Duodenal mucosa (tissue), 2 donors: Measurements from ENCODE around the gene RNF157.

Experiments
- H3K27ac ChIP-seq: one replicate; pipeline ENCODE4 v1.7.0; 2013; ENCODE audit warnings: low read depth, low read length
- H3K27me3 ChIP-seq, 2 donors: one replicate each; pipeline ENCODE4 v1.7.0; 2013; ENCODE audit warnings: low read length in 2 of 2, control low read depth in 1 of 2; ENCODE audit not compliant: insufficient read depth in 2 of 2, control insufficient read depth in 1 of 2
- H3K36me3 ChIP-seq, 2 donors: one replicate each; pipeline ENCODE4 v1.7.0; 2013; ENCODE audit warnings: low read length in 2 of 2, control low read depth in 1 of 2; ENCODE audit not compliant: insufficient read depth in 2 of 2, control insufficient read depth in 1 of 2
- H3K4me1 ChIP-seq, 2 donors: one replicate each; pipeline ENCODE4 v1.7.0; 2013; ENCODE audit warnings: low read length in 2 of 2, control low read depth in 1 of 2; ENCODE audit not compliant: insufficient read depth in 2 of 2, control insufficient read depth in 1 of 2
- H3K4me3 ChIP-seq, 2 donors: one replicate each; pipeline ENCODE4 v1.7.0; 2013; ENCODE audit warnings: low read length in 2 of 2, low read depth in 1 of 2
- H3K9ac ChIP-seq, 2 donors: one replicate each; pipeline ENCODE4 v1.7.0; 2013; ENCODE audit warnings: low read length in 2 of 2, low read depth in 1 of 2
- H3K9me3 ChIP-seq, 2 donors: one replicate each; pipeline ENCODE4 v1.7.0; 2013; ENCODE audit warnings: low read length in 2 of 2, control low read depth in 1 of 2; ENCODE audit not compliant: control insufficient read depth in 1 of 2

Gene RNF157

DNA sequence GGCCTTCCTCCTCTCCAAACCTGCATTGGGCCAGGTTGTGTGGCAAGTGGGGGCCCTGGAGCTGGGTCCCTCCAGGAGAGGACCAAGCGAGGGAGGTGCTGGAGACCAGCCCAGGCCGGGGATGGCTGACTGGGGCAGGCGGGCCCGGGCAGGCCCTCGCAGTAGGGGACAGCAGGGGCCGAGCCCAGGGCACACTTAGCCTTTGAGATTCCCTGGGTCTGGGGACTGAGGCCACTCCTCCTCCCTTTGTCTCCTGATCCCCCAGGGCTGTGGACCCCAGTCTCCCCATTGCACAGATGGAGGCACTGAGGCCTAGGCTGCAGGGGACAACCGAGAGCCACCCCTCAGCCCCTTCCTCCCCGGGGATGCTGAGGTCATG lies 104.5 kb downstream of the RNF157 start:
- H3K27ac ChIP-seq: no peak overlapping the region
- H3K9me3 ChIP-seq: no peaks in the 10 kb centered on the region
- no peaks in the 10 kb centered on the region for H3K36me3 ChIP-seq
- H3K27me3 ChIP-seq: peaks cover 12 to 26% of the 10 kb centered on the region in 2 donors
- peaks cover 5 to 18% of the 10 kb centered on the region in 2 donors for H3K4me1 ChIP-seq
- no peak overlapping the region for H3K9ac ChIP-seq
- no peak overlapping the region for H3K4me3 ChIP-seq

DNA sequence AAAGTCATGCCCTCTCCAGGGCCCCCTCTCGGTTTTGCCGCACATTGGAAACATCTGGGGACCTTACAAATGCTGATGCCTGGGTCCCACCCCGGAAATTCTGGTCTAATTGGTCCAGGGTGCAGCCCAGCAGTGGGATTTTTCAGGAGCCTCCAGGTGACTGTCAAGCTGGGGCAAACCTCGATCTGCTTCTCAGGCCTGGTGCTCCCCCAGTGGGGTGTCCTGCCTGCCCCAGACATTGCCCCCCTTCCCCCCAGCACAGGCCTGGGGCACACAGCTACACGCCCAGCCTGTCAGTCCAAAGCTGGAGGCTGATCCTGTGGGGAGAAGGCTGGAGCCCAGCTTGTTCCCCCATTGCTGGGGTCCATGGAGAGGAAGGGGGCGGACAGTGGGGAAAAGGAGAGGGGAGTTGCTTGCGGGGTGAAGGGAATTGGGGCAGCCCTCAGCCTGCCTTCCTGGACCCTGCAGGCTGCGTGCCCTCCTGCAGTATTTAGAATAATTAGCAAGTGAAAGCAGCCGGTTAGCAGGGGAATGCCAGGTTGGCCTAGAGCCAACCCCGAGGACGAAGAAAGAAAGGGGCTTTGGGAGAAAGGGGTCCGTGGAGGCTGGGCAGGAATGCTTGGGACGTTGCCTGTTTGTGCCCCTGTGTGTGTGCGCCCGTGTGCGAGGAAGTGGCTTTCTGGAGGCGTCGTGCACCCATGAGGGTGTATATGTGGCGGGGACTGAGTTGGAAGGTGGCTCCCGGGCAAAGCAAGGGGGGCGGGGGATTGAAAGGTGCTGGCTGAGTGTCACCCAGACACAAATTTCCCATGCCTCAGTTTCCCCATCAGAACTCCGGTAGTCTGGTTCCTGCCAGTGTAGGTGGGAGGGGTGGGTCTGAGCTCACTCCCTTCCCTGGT lies 105.1 kb downstream of the RNF157 start:
- H3K9me3 ChIP-seq: no peaks in the 10 kb centered on the region
- H3K4me1 ChIP-seq: peaks cover 0 to 14% of the 10 kb centered on the region in 2 donors
- H3K27ac ChIP-seq: no peak overlapping the region
- no peaks in the 10 kb centered on the region for H3K36me3 ChIP-seq
- no peak overlapping the region for H3K9ac ChIP-seq
- peaks cover 12 to 20% of the 10 kb centered on the region in 2 donors for H3K27me3 ChIP-seq
- H3K4me3 ChIP-seq: no peak overlapping the region

DNA sequence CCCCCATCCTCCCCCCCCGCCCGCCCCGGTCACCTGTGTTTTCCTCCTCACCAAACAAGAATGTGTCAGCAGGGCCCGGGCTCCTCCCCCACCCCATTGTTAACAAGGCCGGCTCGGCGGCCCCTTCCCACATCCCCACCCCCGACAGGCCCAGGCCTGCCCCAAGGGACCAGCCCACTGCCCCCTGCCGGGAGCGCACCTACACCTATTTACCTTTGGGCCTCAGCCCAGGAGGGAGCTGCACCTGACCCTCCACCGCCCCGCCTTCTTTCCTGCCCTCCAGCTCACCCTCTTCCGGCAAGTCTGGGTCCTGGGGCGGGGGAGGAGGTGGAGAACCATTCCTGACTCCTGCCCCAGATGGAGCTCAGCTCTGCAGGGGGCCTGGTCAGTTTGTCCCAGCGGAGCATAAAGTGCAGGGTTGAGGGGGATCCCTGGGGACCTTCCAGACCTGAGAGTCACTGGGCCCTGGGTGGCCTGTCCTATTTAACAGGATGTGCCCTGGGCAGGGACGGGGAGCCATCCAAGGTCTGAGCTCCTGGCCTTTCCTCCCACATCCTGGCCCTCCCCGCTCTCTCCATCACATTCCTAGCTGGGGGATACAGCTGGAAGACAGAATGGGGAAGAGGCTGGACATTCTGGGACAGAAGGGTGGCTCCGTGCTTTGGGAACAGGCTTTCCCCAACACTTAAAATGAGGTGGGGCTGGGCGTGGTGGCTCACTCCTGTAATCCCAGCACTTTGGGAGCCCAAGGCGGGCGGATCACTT lies 107.5 kb downstream of the RNF157 start:
- no peaks in the 10 kb centered on the region for H3K9me3 ChIP-seq
- no peaks in the 10 kb centered on the region for H3K36me3 ChIP-seq
- H3K9ac ChIP-seq: no peak overlapping the region
- H3K27me3 ChIP-seq: peaks cover under 1 to 4% of the 10 kb centered on the region in 2 donors
- H3K4me1 ChIP-seq: no peaks in the 10 kb centered on the region
- no peak overlapping the region for H3K4me3 ChIP-seq
- H3K27ac ChIP-seq: no peak overlapping the region

DNA sequence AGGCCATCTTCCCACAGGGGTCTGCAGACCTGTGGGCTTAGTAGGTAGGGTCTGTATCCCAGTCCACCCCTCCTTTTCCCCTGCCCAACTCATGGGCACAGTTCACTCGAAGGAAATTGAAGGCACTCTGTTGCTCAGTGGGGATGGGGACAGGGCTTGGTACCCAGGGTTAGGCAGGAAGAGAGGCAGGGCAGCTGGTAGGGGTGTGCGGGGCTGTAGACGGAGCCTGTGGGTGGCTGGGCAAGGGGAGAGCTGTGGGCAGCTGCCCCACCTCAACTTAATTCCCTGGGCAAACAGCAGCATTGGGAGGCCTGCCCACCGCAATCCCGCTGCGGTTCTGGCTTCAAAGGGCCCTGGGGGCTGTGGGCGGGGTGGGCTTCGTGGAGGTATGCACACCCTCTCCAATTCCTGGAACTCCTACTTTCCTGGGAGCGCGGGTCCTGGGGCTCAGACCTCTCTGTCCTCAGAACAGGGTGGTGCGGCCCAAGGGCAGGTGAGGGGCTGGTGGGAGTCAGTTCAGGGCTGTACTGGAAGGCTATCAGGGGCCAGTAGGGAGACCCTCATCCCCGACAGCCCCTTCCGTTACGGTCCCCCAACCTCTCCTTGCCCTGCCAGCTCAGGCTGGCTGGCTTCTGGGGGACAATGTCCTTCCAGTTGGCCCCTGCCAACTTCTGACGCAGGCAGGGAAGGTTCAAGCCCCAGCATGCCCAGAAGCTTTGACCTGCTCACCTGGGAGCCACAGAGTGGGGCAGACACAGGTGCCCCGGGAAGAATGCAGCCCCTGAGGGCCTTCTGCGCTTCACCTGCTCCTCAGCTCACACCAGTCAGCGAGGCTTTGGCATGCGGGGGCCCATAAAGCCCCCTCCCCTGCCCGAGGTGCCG lies 108.4 kb downstream of the RNF157 start:
- Histone ChIP-seq H3K4me3 (no peak overlapping the region), H3K36me3 (no peaks in the 10 kb centered on the region), H3K4me1 (no peaks in the 10 kb centered on the region), H3K9ac (no peak overlapping the region), H3K27me3 (peaks cover 0 to 4% of the 10 kb centered on the region in 2 donors), H3K9me3 (no peaks in the 10 kb centered on the region), H3K27ac (no peak overlapping the region)

DNA sequence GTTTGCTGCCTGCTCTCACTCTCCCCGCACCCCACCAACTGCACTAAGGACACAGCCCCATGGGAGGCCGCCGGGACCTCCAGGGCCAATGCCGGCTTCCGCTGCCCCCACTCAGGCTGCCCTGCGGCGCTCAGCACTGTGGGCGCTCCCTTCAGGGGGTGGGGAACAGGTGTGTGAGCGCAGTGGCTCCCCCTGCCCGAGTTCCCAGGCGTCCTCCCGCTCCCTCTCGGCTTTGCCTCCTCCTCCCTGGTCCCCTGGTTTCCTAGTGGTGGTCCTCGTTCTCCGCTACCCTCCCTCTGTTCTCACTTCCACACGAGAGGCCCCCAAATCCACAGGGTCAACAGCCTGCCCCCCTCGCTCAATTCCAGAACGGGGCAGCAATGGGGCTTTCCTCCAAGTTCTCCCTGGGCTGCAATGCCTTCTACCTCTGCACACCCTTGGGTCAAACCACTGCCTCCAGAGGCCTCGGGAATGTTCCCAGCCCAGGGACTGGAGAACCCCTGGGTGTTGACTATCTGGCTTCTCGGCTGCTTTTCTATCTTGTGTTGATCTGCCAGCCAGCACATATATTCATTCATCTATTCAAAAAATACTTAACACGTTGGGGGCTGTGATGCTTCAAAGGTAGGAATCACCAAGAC lies 109.1 kb downstream of the RNF157 start:
- Histone ChIP-seq H3K27me3 (peaks cover 0 to 4% of the 10 kb centered on the region in 2 donors), H3K9ac (no peak overlapping the region), H3K27ac (no peak overlapping the region), H3K36me3 (no peaks in the 10 kb centered on the region), H3K4me1 (no peaks in the 10 kb centered on the region), H3K4me3 (no peak overlapping the region), H3K9me3 (no peaks in the 10 kb centered on the region)

DNA sequence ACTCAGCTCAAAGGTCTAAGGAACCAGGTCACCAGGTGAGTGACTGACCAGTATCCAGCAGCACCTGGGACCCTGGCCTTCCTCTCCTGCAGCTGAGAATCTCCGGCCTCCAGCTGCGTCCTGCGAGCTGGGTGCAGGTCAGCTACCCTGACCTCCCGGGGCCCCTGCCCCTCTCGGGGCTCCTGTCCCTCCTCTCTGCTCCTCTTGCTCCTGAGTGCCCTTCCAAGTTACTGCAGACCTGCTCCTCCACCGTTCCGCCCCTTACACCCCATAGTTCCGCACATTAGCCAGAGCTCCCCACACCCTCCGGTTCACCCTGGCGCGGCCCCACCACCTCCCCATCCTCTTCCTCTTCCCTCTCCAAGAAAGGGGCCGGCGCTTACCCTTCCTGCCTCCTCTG lies 109.8 kb downstream of the RNF157 start:
- Histone ChIP-seq H3K36me3 (no peaks in the 10 kb centered on the region), H3K27me3 (peaks cover 0 to 3% of the 10 kb centered on the region in 2 donors), H3K9me3 (no peaks in the 10 kb centered on the region), H3K4me1 (no peaks in the 10 kb centered on the region), H3K9ac (no peak overlapping the region), H3K27ac (no peak overlapping the region), H3K4me3 (no peak overlapping the region)

DNA sequence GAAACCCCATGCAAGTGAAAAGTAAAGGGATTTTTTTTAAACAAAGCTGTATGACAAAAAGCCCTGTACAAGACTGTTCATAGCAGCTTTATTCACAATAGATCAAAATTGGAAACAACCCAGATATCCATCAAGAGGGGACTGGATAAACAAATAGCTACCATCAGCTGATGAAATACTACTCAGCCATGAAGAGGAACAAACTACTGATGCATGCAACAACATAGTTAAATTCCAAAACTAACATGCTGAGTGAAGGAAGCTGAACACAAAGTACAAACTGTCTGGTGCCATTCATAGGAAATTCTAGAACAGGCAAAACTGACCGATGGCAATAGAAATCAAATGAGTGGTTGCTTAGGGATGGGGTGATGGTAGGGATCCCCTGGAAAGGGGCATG lies 114.4 kb downstream of the RNF157 start:
- H3K27me3 ChIP-seq: no peaks in the 10 kb centered on the region

DNA sequence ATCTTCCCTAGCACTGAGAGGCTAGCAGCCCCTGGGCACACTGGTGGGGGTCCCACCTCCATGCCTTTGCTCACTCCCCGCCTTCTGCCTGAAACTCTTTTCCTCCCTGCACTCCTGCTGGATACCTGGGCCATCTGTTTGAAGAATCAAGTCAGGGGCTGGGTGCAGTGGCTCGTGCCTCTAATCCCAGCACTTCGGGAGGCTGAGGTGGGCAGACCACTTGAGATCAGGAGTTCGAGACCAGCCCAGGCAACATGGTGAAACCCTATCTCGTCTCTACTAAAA lies 115.0 kb downstream of the RNF157 start:
- Histone ChIP-seq H3K9ac (no peak overlapping the region), H3K27ac (no peak overlapping the region), H3K27me3 (no peaks in the 10 kb centered on the region), H3K36me3 (no peaks in the 10 kb centered on the region), H3K4me3 (no peak overlapping the region), H3K9me3 (no peaks in the 10 kb centered on the region), H3K4me1 (no peaks in the 10 kb centered on the region)

More for the DNA sequence above, 114.4 kb downstream of the RNF157 start:
- Histone ChIP-seq H3K4me3 (no peak overlapping the region), H3K9me3 (no peaks in the 10 kb centered on the region), H3K27ac (no peak overlapping the region), H3K4me1 (no peaks in the 10 kb centered on the region), H3K36me3 (no peaks in the 10 kb centered on the region), H3K9ac (no peak overlapping the region)

DNA sequence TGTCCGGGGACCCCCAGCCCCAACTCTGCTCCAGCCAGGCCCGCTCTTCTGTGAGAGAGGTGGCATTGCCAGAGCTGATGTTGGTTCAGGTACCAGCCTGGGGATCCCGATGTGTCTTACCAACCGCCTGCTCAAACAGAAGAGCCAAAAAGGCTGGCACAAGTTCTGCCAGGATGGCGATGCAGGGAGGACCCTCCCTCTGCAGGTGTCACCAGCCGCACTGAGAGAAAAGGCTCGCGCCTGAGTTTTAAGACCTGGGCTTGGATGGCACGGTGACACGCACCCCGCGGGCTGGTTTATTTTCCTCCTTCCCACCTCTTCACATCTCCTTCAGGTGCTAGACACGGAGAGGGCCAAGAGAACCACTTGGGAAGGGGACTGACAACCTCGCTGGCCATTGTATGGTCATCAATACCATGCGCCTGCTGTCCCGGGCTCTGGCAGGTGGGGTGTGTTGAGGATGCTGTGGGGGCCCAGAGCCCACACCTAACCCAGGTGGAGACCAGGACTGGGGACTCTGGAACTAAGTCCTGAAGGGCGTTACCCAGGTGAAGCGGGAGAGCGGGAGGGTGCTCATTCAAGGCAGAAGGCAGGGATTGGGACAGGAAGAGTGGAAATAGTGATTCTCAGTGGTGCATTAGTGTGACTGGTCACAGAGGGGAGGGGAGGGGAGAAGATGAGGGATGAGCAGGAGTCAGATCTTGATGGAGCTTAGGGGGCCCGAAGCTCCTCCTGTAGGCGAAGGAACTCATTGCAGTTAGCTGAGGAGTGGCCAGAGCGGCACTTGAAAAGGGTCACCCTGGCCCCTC lies 115.5 kb downstream of the RNF157 start:
- Histone ChIP-seq H3K4me3 (no peak overlapping the region), H3K36me3 (no peaks in the 10 kb centered on the region), H3K27ac (no peak overlapping the region), H3K27me3 (no peaks in the 10 kb centered on the region), H3K9me3 (no peaks in the 10 kb centered on the region), H3K4me1 (no peaks in the 10 kb centered on the region), H3K9ac (no peak overlapping the region)
